CD14-positive monocyte (primary cell): ENCODE measurements around the gene MED29. TPM values are rescaled to one million over a fixed set of nuclear protein-coding genes. Genes with fewer than 3 reads are reported as not detected.

Experiments used
- DNase-seq, 3 donors: peaks; one replicate each; pipeline ENCODE4 v3.0.0-alpha.2; 2011 to 2022
- H2AFZ ChIP-seq: 2 replicates; pipeline ENCODE4 v1.6.0; 2012; ENCODE audit warnings: mild to moderate bottlenecking, low read depth, low read length, inconsistent platforms; ENCODE audit not compliant: insufficient read depth, poor library complexity, severe bottlenecking
- H3K27ac ChIP-seq, 2 donors: 1 replicate in 1 of 2; 2 replicates in 1 of 2; pipeline ENCODE4 v1.5.1; 2012 to 2013; ENCODE audit warnings: low read length in 2 of 2, control low read depth in 1 of 2, inconsistent platforms in 1 of 2, low read depth in 1 of 2, mild to moderate bottlenecking in 1 of 2
- H3K27me3 ChIP-seq, 2 donors: one replicate each; pipeline versions ENCODE4 v1.6.0 to v1.6.1; 2011 to 2013; ENCODE audit warnings: low read length in 2 of 2; ENCODE audit not compliant: control insufficient read depth in 2 of 2, insufficient read depth in 2 of 2
- H3K36me3 ChIP-seq, 2 donors: replicated peaks in 1 of 2; 1 replicate in 1 of 2; 2 replicates in 1 of 2; pipeline versions ENCODE4 v1.5.1 to v1.6.1; 2012 to 2013; ENCODE audit warnings: low read length in 2 of 2, control low read depth in 1 of 2, inconsistent platforms in 1 of 2, mild to moderate bottlenecking in 1 of 2; ENCODE audit not compliant: insufficient read depth in 2 of 2, control insufficient read depth in 1 of 2
- H3K4me1 ChIP-seq, 2 donors: 1 replicate in 1 of 2; 2 replicates in 1 of 2; pipeline versions ENCODE4 v1.5.1 to v1.6.1; 2012 to 2013; ENCODE audit warnings: low read length in 2 of 2, control low read depth in 1 of 2, inconsistent platforms in 1 of 2, mild to moderate bottlenecking in 1 of 2, moderate library complexity in 1 of 2; ENCODE audit not compliant: insufficient read depth in 2 of 2, control insufficient read depth in 1 of 2
- H3K4me2 ChIP-seq: replicated peaks from 2 replicates; pipeline ENCODE3; 2012; ENCODE audit warnings: low read length, moderate library complexity, mild to moderate bottlenecking; ENCODE audit not compliant: poor library complexity, severe bottlenecking; ENCODE audit errors: extremely low read depth
- H3K4me3 ChIP-seq, 3 experiments: fragments of 200-600 bp in 1 of 3; sonication (generic) in 1 of 3; replicated peaks in 1 of 3; 1 replicate in 2 of 3; 2 replicates in 1 of 3; pipeline ENCODE4 v1.5.1; 2011 to 2013; ENCODE audit warnings: low read length in 3 of 3, mild to moderate bottlenecking in 3 of 3, control low read depth in 2 of 3, low read depth in 2 of 3, inconsistent platforms in 1 of 3, moderate library complexity in 1 of 3
- H3K79me2 ChIP-seq: 2 replicates; pipeline ENCODE4 v1.6.0; 2012; ENCODE audit warnings: mild to moderate bottlenecking, control low read depth, inconsistent platforms, low read length, moderate library complexity; ENCODE audit not compliant: insufficient read depth
- H3K9ac ChIP-seq: 2 replicates; pipeline ENCODE4 v1.6.0; 2017; ENCODE audit warnings: low read length, mild to moderate bottlenecking; ENCODE audit not compliant: insufficient read depth, poor library complexity, severe bottlenecking
- H3K9me3 ChIP-seq, 2 donors: replicated peaks in 1 of 2; 1 replicate in 1 of 2; 2 replicates in 1 of 2; pipeline versions ENCODE4 v1.5.1 to v1.6.1; 2012 to 2013; ENCODE audit warnings: low read length in 2 of 2, control low read depth in 1 of 2; ENCODE audit not compliant: control insufficient read depth in 1 of 2, insufficient read depth in 1 of 2
- H4K20me1 ChIP-seq: 2 replicates; pipeline ENCODE4 v1.6.0; 2012; ENCODE audit warnings: mild to moderate bottlenecking, low read length, control low read depth, moderate library complexity; ENCODE audit not compliant: insufficient read depth
- H3K27ac Mint-ChIP-seq, 7 donors: one replicate each; pipeline ENCODE4 v1.8.0; 2020; ENCODE audit warnings: mild to moderate bottlenecking in 7 of 7, mixed read lengths in 7 of 7, moderate library complexity in 6 of 7, inconsistent platforms in 2 of 7
- H3K27me3 Mint-ChIP-seq, 3 donors: one replicate each; pipeline ENCODE4 v1.8.0; 2021 to 2022; ENCODE audit warnings: low read depth in 3 of 3, mild to moderate bottlenecking in 3 of 3, mixed read lengths in 3 of 3, moderate library complexity in 3 of 3, inconsistent platforms in 1 of 3
- H3K36me3 Mint-ChIP-seq, 2 donors: one replicate each; pipeline ENCODE4 v1.8.0; 2020; ENCODE audit warnings: mixed read lengths in 2 of 2, inconsistent platforms in 1 of 2, mild to moderate bottlenecking in 1 of 2
- H3K4me1 Mint-ChIP-seq: one replicate; pipeline ENCODE4 v1.8.0; 2020; ENCODE audit warnings: mild to moderate bottlenecking, mixed read lengths
- H3K4me3 Mint-ChIP-seq, 2 donors: one replicate each; pipeline ENCODE4 v1.8.0; 2020; ENCODE audit warnings: mild to moderate bottlenecking in 2 of 2, mixed read lengths in 2 of 2, moderate library complexity in 1 of 2
- H3K9me3 Mint-ChIP-seq, 7 donors: one replicate each; pipeline ENCODE4 v1.8.0; 2020 to 2022; ENCODE audit warnings: mixed read lengths in 7 of 7, mild to moderate bottlenecking in 6 of 7, moderate library complexity in 6 of 7, inconsistent platforms in 2 of 7
- CTCF ChIP-seq: fragments of 200-600 bp; IDR thresholded peaks from one replicate; pipeline ENCODE4 v1.8.0; 2022; ENCODE audit warnings: antibody characterized with exemption, mild to moderate bottlenecking
- WGBS: methylation state at CpG from one replicate; pipeline ENCODE4 v1.1.5; 2013; ENCODE audit warnings: missing lambda C conversion rate; ENCODE audit not compliant: insufficient coverage; 5-methylcytosine and 5-hydroxymethylcytosine counted together
- intact Hi-C, 2 donors: fragments of 100-400 bp; cut with micrococcal nuclease; formaldehyde crosslinking; loops; one replicate each; pipeline versions ENCODE4 v1.15.0 to v1.15.1; 2023
- polyA plus RNA-seq, 3 donors: library from polyadenylated mRNA; depleted of rRNA in 1 of 3; unstranded in 2 of 3; stranded (reverse) in 1 of 3; fragments of 300-500 nt in 2 of 3; fragments of >200 nt in 1 of 3; fragmentation: Illumina TruSeq in 2 of 3; gene quantifications; 1 replicate in 2 of 3; 2 replicates in 1 of 3; pipeline ENCODE4 v1.2.3, GENCODE V29; 2012 to 2021

Gene MED29
- polyA plus RNA-seq, 3 donors = 35.8 to 38.2 (median 37.0) TPM

- 9% methylated on average over 9 of the region's 22 CpGs for WGBS
- H3K27me3 ChIP-seq = no peaks in the 10 kb centered on the region
- H3K4me3 ChIP-seq = peak overlapping the region; percentile 76 to 96 (median 89)
- Mint-ChIP-seq H3K36me3 (peaks cover 30 to 45% of the 10 kb centered on the region in 2 donors), H3K4me3 (peak overlapping the region; percentile 92 to 100), H3K27me3 (peaks cover 0 to 27% (median 9%) of the 10 kb centered on the region in 3 donors), H3K4me1 (peaks cover 41% of the 10 kb centered on the region), H3K27ac (peak overlapping the region; percentile 98 to 100 (median 100)), H3K9me3 (peaks cover 4 to 27% (median 18%) of the 10 kb centered on the region in 7 donors)
- peaks cover 53% of the 10 kb centered on the region in 2 donors for H3K4me1 ChIP-seq
- DNase-seq = no peak
- H3K36me3 ChIP-seq = peaks cover 23% of the 10 kb centered on the region in 2 donors
- H3K4me2 ChIP-seq = peak overlapping the region; percentile 86
- intact Hi-C loops = loop anchor here in 1 of 2 donors (1.0 kb wide), 1 partner anchor 8 kb away; no protein-coding TSS in a partner anchor
- peaks cover 49% of the 10 kb centered on the region for H4K20me1 ChIP-seq
- H2AFZ ChIP-seq = no peak overlapping the region
- H3K9me3 ChIP-seq = no peaks in the 10 kb centered on the region
- peak overlapping the region; percentile 100 for H3K9ac ChIP-seq
- H3K79me2 ChIP-seq = peaks cover 96% of the 10 kb centered on the region
- no peak for TF ChIP-seq CTCF
- peak overlapping the region; percentile 98 to 99 for H3K27ac ChIP-seq
Observed at GRCh38 chr19:39405958-39406655, 14.9 kb downstream of the MED29 start.

- no peak for TF ChIP-seq CTCF
- H4K20me1 ChIP-seq = peaks cover 54% of the 10 kb centered on the region
- no peaks in the 10 kb centered on the region for H3K27me3 ChIP-seq
- Mint-ChIP-seq H3K27ac (peak within 1 kb of the TSS; percentile 98 to 100 (median 100)), H3K36me3 (peaks cover 32 to 47% of the 10 kb centered on the region in 2 donors), H3K9me3 (peaks cover 4 to 27% (median 18%) of the 10 kb centered on the region in 7 donors), H3K4me3 (peak within 1 kb of the TSS; percentile 99 to 100), H3K4me1 (peaks cover 39% of the 10 kb centered on the region), H3K27me3 (peaks cover 0 to 28% (median 5%) of the 10 kb centered on the region in 3 donors)
- H3K4me3 ChIP-seq = peak within 1 kb of the TSS; percentile 89 to 96 (median 91)
- no peak within 1 kb of the TSS for H2AFZ ChIP-seq
- no peaks in the 10 kb centered on the region for H3K9me3 ChIP-seq
- peak within 1 kb of the TSS; percentile 100 for H3K9ac ChIP-seq
- intact Hi-C loops = loop anchor here in 1 of 2 donors (1.0 kb wide), 1 partner anchor 9 kb away; no protein-coding TSS in a partner anchor
- H3K36me3 ChIP-seq = peaks cover 23% of the 10 kb centered on the region in 2 donors
- peak within 1 kb of the TSS; percentile 98 to 99 for H3K27ac ChIP-seq
- WGBS = under 1% methylated on average over 52 of the region's 56 CpGs
- peaks cover 93% of the 10 kb centered on the region for H3K79me2 ChIP-seq
- H3K4me2 ChIP-seq = peak within 1 kb of the TSS; percentile 86
- peaks cover 49 to 50% of the 10 kb centered on the region in 2 donors for H3K4me1 ChIP-seq
- peak; percentile 85 to 98 (median 90) for DNase-seq
Observed at GRCh38 chr19:39406656-39407409, 15.7 kb downstream of the MED29 start, which contains the start of gene ZFP36. Gene ZFP36, plus strand, starts transcription at chr19:39406847. Its CDS starts 58 bp downstream, at chr19:39406905.
